A673 (cell line): ENCODE measurements around the gene MAPK8IP1. TPM values are rescaled to one million over a fixed set of nuclear protein-coding genes. Genes with fewer than 3 reads are reported as not detected.

Experiments
- BruUV-seq: library from RNA; stranded (reverse); fragments of 400-500 nt; replicated peaks from 2 replicates; lab custom pipeline; 2021; lab: Mats Ljungman, UMichigan
- CTCF ChIA-PET: fragments of 300-600 bp; sonication (Branson Sonifier 250); formaldehyde crosslinking; loops from one replicate; lab custom pipeline; 2022; ENCODE audit warnings: antibody characterized with exemption; lab: Charles Lee
- POLR2A ChIA-PET: fragments of 300-600 bp; sonication (Branson Sonifier 250); formaldehyde crosslinking; loops from one replicate; lab custom pipeline; 2022; ENCODE audit warnings: antibody characterized with exemption; ENCODE audit not compliant: low non-redundant PET; lab: Charles Lee
- DNase-seq: peaks from one replicate; pipeline ENCODE4 v3.0.0-alpha.2; 2015; ENCODE audit warnings: low spot score
- H3K27ac ChIP-seq: fragments of 200-600 bp; sonication (generic); 2 replicates; pipeline ENCODE4 v1.5.1; 2016; ENCODE audit warnings: mixed run types, low read depth, mild to moderate bottlenecking, mixed read lengths, antibody characterized with exemption, low read length; ENCODE audit not compliant: poor library complexity, severe bottlenecking
- H3K27me3 ChIP-seq: fragments of 200-600 bp; sonication (generic); replicated peaks from 2 replicates; pipeline ENCODE4 v1.6.1; 2017; ENCODE audit warnings: mixed run types, low read depth, mild to moderate bottlenecking, mixed read lengths, antibody characterized with exemption, low read length; ENCODE audit not compliant: insufficient read depth, poor library complexity
- H3K36me3 ChIP-seq: fragments of 200-600 bp; sonication (generic); 2 replicates; pipeline ENCODE4 v1.6.1; 2016; ENCODE audit warnings: mixed run types, mild to moderate bottlenecking, mixed read lengths, antibody characterized with exemption, low read length; ENCODE audit not compliant: insufficient read depth, poor library complexity, severe bottlenecking
- H3K4me1 ChIP-seq: fragments of 200-600 bp; sonication (generic); 2 replicates; pipeline ENCODE4 v1.6.1; 2017; ENCODE audit warnings: mixed run types, mild to moderate bottlenecking, mixed read lengths, antibody characterized with exemption, low read length; ENCODE audit not compliant: insufficient read depth, poor library complexity, severe bottlenecking
- H3K4me3 ChIP-seq: fragments of 200-600 bp; sonication (generic); 2 replicates; pipeline ENCODE4 v1.5.1; 2016; ENCODE audit warnings: low read depth, mixed run types, mild to moderate bottlenecking, mixed read lengths, low read length; ENCODE audit not compliant: poor library complexity, severe bottlenecking
- H3K9me3 ChIP-seq: fragments of 200-600 bp; sonication (generic); 2 replicates; pipeline ENCODE4 v1.6.1; 2016; ENCODE audit warnings: mixed run types, low read depth, mild to moderate bottlenecking, mixed read lengths, antibody characterized with exemption, low read length; ENCODE audit not compliant: poor library complexity, severe bottlenecking
- EZH2 ChIP-seq: fragments of 200-600 bp; sonication (generic); IDR thresholded peaks from 2 replicates; pipeline ENCODE4 v1.6.1; 2017; ENCODE audit warnings: borderline replicate concordance, low read depth, mild to moderate bottlenecking, mixed read lengths, antibody characterized with exemption, low read length; ENCODE audit not compliant: poor library complexity, severe bottlenecking
- intact Hi-C: fragments of 100-400 bp; cut with micrococcal nuclease; formaldehyde crosslinking; loops from one replicate; pipeline ENCODE4 v1.10.0; 2022; ENCODE audit not compliant: unreplicated experiment
- total RNA-seq: library from RNA; stranded (reverse); gene quantifications from 2 replicates; pipeline ENCODE4 v1.2.3, GENCODE V29; 2021
- TF ChIP-seq, protein P1 (sequence below): fragments of 300-800, 200-600 bp; sonication (generic); conservative IDR thresholded peaks from 2 replicates; pipeline ENCODE4 v1.5.1; 2017; ENCODE audit warnings: low read depth, mild to moderate bottlenecking, antibody characterized with exemption, low read length, moderate library complexity, mixed read lengths

Gene MAPK8IP1
- total RNA-seq, 1 experiment from 2014 or later = 46.0 TPM

DNA sequence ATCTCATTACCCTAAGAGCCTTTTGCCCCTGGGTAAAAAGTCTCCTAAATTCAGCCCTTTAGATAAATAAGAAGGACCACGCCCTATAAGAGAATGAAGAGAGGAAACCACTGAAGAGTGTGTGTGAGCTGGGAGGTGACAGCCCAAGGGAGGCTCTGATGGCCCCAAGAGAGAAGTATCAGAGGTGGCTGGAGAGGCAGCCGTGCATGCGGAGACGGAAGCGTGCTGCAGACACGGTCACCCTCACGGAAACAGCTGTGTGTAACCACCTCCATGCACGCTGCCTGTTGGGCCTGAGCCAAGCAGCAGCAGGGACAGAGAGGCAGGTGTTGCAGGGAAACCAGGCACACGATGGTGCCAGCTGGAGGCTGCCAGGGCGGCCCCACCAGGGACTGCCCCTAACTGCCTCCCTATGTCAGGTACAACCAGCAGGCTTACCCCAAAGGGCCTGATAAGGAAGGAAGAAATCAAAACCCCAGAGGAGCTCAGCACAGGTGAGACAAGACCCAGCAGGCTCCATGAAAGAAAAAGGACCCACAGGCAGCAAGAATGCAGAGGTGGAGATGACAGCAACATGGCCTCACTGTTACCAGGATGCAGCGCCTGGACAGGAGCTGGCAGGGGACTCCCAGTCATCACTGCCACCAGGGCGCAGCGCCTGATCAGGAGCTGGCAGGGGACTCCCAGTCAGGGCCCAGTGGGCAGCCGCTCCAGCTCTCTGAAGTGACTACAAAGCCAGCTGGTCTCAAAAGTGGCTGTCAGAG is 44.8 kb downstream of the MAPK8IP1 start:
- Histone ChIP-seq H3K4me1 (no peaks in the 10 kb centered on the region), H3K4me3 (no peak overlapping the region), H3K27me3 (no peaks in the 10 kb centered on the region), H3K36me3 (peaks cover 22% of the 10 kb centered on the region), H3K27ac (no peak overlapping the region), H3K9me3 (no peaks in the 10 kb centered on the region)
- no peak for TF ChIP-seq EZH2
- TF ChIP-seq, protein P1, sequence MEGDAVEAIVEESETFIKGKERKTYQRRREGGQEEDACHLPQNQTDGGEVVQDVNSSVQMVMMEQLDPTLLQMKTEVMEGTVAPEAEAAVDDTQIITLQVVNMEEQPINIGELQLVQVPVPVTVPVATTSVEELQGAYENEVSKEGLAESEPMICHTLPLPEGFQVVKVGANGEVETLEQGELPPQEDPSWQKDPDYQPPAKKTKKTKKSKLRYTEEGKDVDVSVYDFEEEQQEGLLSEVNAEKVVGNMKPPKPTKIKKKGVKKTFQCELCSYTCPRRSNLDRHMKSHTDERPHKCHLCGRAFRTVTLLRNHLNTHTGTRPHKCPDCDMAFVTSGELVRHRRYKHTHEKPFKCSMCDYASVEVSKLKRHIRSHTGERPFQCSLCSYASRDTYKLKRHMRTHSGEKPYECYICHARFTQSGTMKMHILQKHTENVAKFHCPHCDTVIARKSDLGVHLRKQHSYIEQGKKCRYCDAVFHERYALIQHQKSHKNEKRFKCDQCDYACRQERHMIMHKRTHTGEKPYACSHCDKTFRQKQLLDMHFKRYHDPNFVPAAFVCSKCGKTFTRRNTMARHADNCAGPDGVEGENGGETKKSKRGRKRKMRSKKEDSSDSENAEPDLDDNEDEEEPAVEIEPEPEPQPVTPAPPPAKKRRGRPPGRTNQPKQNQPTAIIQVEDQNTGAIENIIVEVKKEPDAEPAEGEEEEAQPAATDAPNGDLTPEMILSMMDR = 0 out of 2 replicates have a peak, but pooled peaks have one; percentile 10
- no TSS peak for BruUV-seq
- intact Hi-C loops = no loop called here
- POLR2A ChIA-PET = interaction anchor here (0.6 to 0.7 kb wide), 2 partner anchors 65 to 165 kb away, joined by 3 to 4 read pairs; no protein-coding TSS in a partner anchor
- no peak for DNase-seq
- CTCF ChIA-PET = interaction anchor here (0.9 kb wide), 1 partner anchor 76 kb away, joined by 4 read pairs; no protein-coding TSS in a partner anchor

DNA sequence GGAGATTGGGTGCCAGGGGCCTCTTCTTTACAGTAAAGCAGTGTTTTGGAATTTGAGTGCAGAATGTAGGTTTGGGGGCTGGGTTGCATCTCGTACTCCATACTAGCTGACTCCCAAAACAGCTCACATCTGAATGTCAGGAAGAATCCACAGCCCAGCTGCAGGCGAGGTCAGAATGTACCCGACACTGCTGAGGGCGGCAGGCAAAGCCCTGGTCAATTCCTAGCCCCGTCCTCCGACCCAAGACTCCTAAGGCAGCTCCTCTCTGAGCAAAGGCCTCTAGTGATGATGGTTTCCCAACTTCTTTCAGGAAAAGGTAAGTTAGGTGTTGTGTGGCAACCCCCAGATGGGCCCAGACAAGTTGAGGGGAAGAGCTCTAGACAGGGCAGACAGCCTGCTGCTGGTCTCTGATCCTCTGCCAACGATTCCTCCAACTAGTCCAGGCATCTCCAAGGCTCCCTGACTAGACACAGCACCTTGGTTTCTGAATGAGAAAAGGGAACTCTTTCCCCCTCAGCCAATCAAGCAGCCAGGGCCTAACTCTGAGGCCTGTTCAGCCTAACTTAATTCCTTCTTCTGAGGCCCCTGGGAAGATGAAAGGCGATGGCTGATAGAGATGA is 45.6 kb downstream of the MAPK8IP1 start:
- no peaks in the 10 kb centered on the region for H3K9me3 ChIP-seq
- no peak overlapping the region for H3K27ac ChIP-seq
- ChIA-PET POLR2A (interaction anchor here (0.7 kb wide), 1 partner anchor 65 kb away, joined by 3 read pairs; no protein-coding TSS in a partner anchor), CTCF (interaction anchor here (0.9 to 1.2 kb wide), 2 partner anchors 75 kb away, joined by 3 to 4 read pairs; no protein-coding TSS in a partner anchor)
- H3K4me3 ChIP-seq = no peak overlapping the region
- no TSS peak for BruUV-seq
- H3K36me3 ChIP-seq = peaks cover 30% of the 10 kb centered on the region
- no peaks in the 10 kb centered on the region for H3K4me1 ChIP-seq
- intact Hi-C loops = no loop called here
- TF ChIP-seq EZH2 = no peak
- TF ChIP-seq, protein P1 = no peak
- H3K27me3 ChIP-seq = no peaks in the 10 kb centered on the region
- DNase-seq = no peak

DNA sequence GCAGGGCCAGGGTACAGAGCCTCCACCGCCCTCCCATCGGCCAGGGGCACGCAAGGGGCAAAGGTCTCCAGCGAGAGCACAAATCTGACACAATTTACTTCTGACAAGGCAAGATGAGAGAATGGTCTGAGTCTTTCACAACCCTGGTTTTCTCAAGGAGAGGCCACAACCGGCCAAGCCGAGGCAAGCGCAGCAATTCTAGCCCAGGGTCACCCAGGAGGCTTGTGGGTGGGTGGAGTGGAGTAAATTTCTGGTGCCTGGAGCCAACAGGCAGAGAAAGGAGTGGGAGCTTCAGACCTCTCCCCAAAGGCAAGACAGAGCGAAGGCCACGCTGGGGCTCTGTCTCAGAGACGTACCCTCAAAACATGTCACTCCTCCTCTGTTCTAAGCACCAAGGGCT is 46.3 kb downstream of the MAPK8IP1 start:
- no peaks in the 10 kb centered on the region for H3K9me3 ChIP-seq
- intact Hi-C loops = no loop called here
- H3K27ac ChIP-seq = no peak overlapping the region
- BruUV-seq = no TSS peak
- no peak for DNase-seq
- H3K4me3 ChIP-seq = no peak overlapping the region
- H3K36me3 ChIP-seq = peaks cover 33% of the 10 kb centered on the region
- ChIA-PET POLR2A (no interaction called here), CTCF (interaction anchor here (1.2 kb wide), 1 partner anchor 75 kb away, joined by 3 read pairs; no protein-coding TSS in a partner anchor)
- no peaks in the 10 kb centered on the region for H3K27me3 ChIP-seq
- TF ChIP-seq, protein P1 = no peak
- TF ChIP-seq EZH2 = no peak
- no peaks in the 10 kb centered on the region for H3K4me1 ChIP-seq
